ENCODE measurements around the gene SH3GL2. TPM values are rescaled to one million over a fixed set of nuclear protein-coding genes. Genes with fewer than 3 reads are reported as not detected.

SH3GL2 gene
- polyA plus RNA-seq, 3 donors: not detected

DNA sequence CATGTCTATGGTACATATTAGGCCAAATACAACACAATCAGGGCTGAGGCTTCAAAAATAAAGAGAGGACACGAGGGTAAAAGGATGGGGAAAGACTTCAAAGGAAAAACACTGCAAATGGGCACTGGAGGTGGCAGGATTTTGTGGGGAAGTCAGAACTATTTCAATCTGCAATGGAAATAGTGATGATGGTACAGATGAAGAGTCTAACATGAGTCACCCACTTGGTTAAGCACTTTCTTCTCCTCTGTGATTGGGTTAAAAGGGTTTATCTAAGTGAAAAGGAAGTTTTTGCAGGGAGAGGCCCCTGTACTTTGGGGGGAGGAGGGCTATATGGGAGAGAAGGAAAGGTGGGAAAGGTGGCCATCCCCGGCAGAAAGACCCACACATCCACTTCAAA is 4.5 kb upstream of the SH3GL2 start:
- Histone ChIP-seq H3K79me2 (ENCODE audit: insufficient read depth, low read length) (no peaks in the 10 kb centered on the region), H3K27me3 (ENCODE audit: control insufficient read depth in 2 of 2, insufficient read depth in 2 of 2, low read length in 2 of 2) (peaks cover 18 to 22% of the 10 kb centered on the region in 2 donors), H3K9ac (ENCODE audit: insufficient read depth, low read length, poor library complexity, severe bottlenecking) (no peak overlapping the region), H3K27ac (ENCODE audit: low read depth in 1 of 2, low read length in 2 of 2) (no peak overlapping the region), H3K4me3 (replicated peaks in 1 of 3; ENCODE audit: low read depth in 2 of 3, low read length in 3 of 3) (no peak overlapping the region), H3K9me3 (replicated peaks in 1 of 2; ENCODE audit: control insufficient read depth in 1 of 2, insufficient read depth in 1 of 2, low read length in 2 of 2) (peaks cover 0 to 15% of the 10 kb centered on the region in 2 donors), H4K20me1 (ENCODE audit: insufficient read depth, low read length) (no peaks in the 10 kb centered on the region), H3K4me1 (ENCODE audit: control insufficient read depth in 1 of 2, insufficient read depth in 2 of 2, low read length in 2 of 2) (no peaks in the 10 kb centered on the region), H3K4me2 (replicated peaks; ENCODE audit: extremely low read depth, low read length, poor library complexity, severe bottlenecking) (no peak overlapping the region), H3K36me3 (replicated peaks in 1 of 2; ENCODE audit: control insufficient read depth in 1 of 2, insufficient read depth in 2 of 2, low read length in 2 of 2) (no peaks in the 10 kb centered on the region), H2AFZ (ENCODE audit: insufficient read depth, low read depth, low read length, poor library complexity, severe bottlenecking) (no peak overlapping the region)
- no CpG with 5 or more reads among the region's 2 CpGs for WGBS (ENCODE audit: insufficient coverage)
- Mint-ChIP-seq H3K4me3 (no peak overlapping the region), H3K4me1 (no peaks in the 10 kb centered on the region), H3K9me3 (peaks cover 0 to 10% (median 2%) of the 10 kb centered on the region in 7 donors), H3K27ac (no peak overlapping the region), H3K36me3 (no peaks in the 10 kb centered on the region), H3K27me3 (ENCODE audit: low read depth in 3 of 3) (peaks cover 15 to 37% (median 18%) of the 10 kb centered on the region in 3 donors)
- TF ChIP-seq, protein P1, sequence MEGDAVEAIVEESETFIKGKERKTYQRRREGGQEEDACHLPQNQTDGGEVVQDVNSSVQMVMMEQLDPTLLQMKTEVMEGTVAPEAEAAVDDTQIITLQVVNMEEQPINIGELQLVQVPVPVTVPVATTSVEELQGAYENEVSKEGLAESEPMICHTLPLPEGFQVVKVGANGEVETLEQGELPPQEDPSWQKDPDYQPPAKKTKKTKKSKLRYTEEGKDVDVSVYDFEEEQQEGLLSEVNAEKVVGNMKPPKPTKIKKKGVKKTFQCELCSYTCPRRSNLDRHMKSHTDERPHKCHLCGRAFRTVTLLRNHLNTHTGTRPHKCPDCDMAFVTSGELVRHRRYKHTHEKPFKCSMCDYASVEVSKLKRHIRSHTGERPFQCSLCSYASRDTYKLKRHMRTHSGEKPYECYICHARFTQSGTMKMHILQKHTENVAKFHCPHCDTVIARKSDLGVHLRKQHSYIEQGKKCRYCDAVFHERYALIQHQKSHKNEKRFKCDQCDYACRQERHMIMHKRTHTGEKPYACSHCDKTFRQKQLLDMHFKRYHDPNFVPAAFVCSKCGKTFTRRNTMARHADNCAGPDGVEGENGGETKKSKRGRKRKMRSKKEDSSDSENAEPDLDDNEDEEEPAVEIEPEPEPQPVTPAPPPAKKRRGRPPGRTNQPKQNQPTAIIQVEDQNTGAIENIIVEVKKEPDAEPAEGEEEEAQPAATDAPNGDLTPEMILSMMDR (IDR thresholded peaks at IDR 0.05): no peak
- DNase-seq: no peak
- intact Hi-C loops (cut with micrococcal nuclease): no loop called here

DNA sequence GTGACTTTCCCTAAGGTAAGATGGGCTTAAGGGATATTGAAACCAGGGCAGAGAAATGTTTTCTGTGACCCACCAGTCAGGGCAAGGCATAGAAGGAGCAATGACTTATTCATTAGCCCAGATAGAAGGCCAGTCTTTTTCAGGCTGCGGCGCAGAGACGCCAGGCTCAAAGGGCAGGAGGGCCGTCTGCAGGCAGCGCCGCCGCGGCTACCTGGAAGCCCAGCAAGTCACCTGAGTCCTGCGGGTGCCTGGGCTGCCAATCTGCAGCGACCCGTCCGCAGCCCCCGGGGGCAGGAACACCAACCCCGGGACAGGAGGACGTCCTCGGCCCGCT is 322 bp upstream of the SH3GL2 start:
- H3K27me3 ChIP-seq (ENCODE audit: control insufficient read depth in 2 of 2, insufficient read depth in 2 of 2, low read length in 2 of 2): peaks cover 44 to 52% of the 10 kb centered on the region in 2 donors
- no peak overlapping the region for H3K27ac Mint-ChIP-seq

More for the DNA sequence above, 322 bp upstream of the SH3GL2 start:
- H3K4me1 Mint-ChIP-seq: no peaks in the 10 kb centered on the region
- Histone ChIP-seq H3K36me3 (replicated peaks in 1 of 2; ENCODE audit: control insufficient read depth in 1 of 2, insufficient read depth in 2 of 2, low read length in 2 of 2) (no peaks in the 10 kb centered on the region), H3K27ac (ENCODE audit: low read depth in 1 of 2, low read length in 2 of 2) (no peak overlapping the region), H3K79me2 (ENCODE audit: insufficient read depth, low read length) (no peaks in the 10 kb centered on the region), H3K4me3 (replicated peaks in 1 of 3; ENCODE audit: low read depth in 2 of 3, low read length in 3 of 3) (peak overlapping the region in 1 of 3 experiments; percentile 23), H4K20me1 (ENCODE audit: insufficient read depth, low read length) (no peaks in the 10 kb centered on the region), H3K4me2 (replicated peaks; ENCODE audit: extremely low read depth, low read length, poor library complexity, severe bottlenecking) (peak overlapping the region; percentile 54), H3K9ac (ENCODE audit: insufficient read depth, low read length, poor library complexity, severe bottlenecking) (no peak overlapping the region), H3K4me1 (ENCODE audit: control insufficient read depth in 1 of 2, insufficient read depth in 2 of 2, low read length in 2 of 2) (no peaks in the 10 kb centered on the region), H3K9me3 (replicated peaks in 1 of 2; ENCODE audit: control insufficient read depth in 1 of 2, insufficient read depth in 1 of 2, low read length in 2 of 2) (peaks cover 0 to 15% of the 10 kb centered on the region in 2 donors), H2AFZ (ENCODE audit: insufficient read depth, low read depth, low read length, poor library complexity, severe bottlenecking) (no peak overlapping the region)
- DNase-seq: no peak
- peaks cover 33 to 58% (median 42%) of the 10 kb centered on the region in 3 donors for H3K27me3 Mint-ChIP-seq (ENCODE audit: low read depth in 3 of 3)
- TF ChIP-seq, protein P1 (IDR thresholded peaks at IDR 0.05): no peak
- peaks cover 0 to 2% of the 10 kb centered on the region in 2 donors for H3K36me3 Mint-ChIP-seq
- peak overlapping the region in 1 of 2 donors; percentile 60 for H3K4me3 Mint-ChIP-seq
- H3K9me3 Mint-ChIP-seq: peaks cover 0 to 10% (median 1%) of the 10 kb centered on the region in 7 donors
- under 1% methylated on average over 17 of the region's 17 CpGs for WGBS (ENCODE audit: insufficient coverage)
- intact Hi-C loops (cut with micrococcal nuclease): no loop called here
